ENCODE data around the gene TTC21B.
"Not testable (repeated sequence)": the region's sequence is repeated elsewhere in the genome, so short reads cannot be mapped to it uniquely, and the experiment has no call there.

Gene TTC21B

GRCh38 chr2:165877565-165878550 lies 75.7 kb downstream of the TTC21B start:
- no peak for DNase-seq

- no peak for DNase-seq
These were observed 76.9 kb downstream of the TTC21B start for GRCh38 chr2:165876712-165877111.

DNA sequence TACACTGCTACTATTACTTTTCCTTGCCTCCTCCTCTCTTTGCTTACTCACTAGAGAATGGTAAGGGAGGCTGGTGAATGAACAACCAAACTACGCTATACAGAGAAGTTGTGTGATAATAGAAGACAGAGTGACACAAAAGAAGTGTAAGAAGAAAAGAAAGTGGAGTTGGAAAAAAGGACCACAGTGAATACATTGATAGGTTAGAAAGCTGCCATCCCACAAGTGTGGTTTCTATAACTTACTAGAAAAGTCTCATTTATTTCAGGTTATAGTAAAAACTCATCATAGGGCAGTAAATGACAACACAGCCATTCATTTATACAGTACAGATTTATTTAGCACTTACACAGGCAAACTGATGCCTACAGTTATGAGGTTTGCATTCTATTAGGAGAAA lies 77.3 kb downstream of the TTC21B start:
- no peak for DNase-seq

DNA sequence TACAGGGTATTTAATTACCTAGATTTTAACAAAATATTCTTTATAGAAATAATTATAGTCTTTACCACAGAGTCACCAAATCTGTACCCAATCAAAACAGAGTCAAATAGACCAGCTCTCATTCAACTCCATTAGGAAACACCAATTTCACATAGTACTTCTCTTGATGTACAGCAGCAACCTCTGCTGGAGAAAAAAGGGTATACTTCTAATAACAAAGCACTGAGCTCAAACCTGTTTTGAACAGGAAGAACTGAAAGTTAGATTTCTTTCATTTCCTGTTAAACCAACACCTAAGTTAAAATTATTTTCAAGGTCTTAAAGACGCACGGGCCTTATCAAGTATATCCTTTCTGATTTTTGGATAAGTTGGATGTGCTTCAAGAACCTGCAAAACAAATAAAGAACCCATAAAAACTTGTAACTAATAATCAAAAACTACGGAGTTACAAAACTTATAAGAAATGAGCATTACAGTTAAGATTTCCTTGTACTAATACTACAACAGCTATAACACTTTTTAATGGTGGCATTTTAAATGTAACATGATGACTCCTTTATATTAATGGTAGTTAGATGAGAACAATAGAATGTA lies 79.0 kb downstream of the TTC21B start:
- DNase-seq, result peak; percentile 3

DNA sequence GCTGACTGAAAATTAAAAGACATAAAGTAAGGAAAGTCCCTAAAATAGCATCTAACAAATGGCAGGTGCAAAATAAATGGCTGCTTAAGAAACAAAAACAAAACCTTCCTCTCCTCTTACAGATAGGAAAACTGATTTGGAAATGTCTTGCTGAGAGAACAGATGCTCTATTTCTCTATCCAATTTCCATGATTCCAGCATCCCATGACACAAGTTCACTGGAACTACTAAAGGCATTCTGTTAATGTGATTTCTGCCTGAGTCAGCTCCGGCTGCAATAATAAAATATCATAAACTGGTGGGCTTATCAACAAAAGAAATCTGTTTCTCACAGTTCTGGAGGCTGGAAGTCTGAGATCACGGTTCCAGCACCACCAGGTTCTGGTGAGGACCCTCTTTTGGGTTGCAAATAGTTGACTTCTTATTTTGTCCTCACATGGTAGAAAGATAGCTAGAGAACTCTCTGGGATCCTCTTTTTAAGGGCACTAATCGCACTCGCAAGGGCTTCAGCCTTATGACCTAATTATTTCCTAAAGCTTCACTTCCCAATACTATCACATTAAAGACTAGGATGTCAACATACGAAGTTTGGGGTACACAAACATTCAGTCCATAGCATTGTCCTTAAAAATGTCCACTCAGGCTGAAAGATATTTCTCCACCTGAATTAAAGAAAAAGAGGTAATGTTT lies 81.3 kb downstream of the TTC21B start:
- DNase-seq, result no peak

GRCh38 chr2:165871025-165871424 lies 82.6 kb downstream of the TTC21B start:
- no peak for DNase-seq

DNA sequence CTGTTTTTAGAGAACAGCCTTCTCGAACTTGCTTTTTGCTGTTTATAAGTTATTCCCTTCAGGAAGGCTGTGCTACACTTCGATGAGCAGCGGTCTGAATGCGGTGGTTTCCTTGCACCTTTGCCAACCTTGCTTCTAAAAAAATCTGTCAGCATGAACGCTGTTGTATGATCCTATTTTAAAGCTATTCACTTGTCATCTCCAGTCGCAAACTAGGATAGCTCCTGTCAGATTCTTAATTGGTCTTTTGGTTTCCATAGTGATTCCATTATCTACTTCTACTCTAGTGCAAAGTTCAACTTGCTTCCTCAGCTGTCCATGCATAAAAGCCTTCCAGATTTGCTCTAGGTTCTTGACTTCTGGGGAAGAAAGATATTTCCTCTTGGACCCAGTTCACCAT lies 83.2 kb downstream of the TTC21B start:
- no peak for DNase-seq

DNA sequence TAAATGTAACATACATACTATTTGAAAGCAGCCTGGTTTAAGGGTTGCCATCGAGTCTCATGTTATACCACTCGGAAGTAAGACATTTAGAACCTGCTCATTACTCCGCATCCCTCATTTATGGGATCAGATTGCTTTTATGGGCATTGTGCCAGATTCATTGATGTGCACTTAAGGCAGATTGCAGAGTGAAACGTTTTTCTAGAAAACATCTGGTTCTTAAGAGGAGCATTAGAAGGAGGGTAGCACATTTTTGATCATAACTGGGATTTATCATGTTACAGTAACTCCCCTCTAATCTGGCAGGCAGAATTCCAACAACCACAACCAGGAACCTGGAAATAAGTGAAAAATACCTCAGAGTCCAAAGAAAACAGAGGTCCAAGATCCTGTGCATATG lies 85.4 kb downstream of the TTC21B start:
- no peak for DNase-seq

DNA sequence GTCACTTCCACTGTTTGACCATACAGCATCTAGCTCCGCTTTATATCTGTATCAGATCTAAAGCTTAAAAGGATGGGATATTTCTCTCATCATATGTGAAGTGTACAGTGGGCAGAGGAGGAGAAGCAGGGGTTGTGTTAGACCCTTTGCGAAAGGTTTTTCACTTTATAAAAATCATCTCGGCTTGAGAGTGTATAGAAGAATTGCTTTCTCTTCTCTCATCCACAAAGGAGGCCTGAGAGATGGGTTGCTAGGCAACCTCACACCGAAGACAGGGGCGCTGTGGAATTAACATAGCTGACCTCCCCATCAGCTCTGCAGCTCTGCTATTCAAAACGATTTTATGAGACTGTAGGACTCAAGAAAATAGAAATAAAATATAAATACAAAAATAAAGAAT lies 89.3 kb downstream of the TTC21B start:
- no peak for DNase-seq

GRCh38 chr2:165863810-165864261 lies 89.7 kb downstream of the TTC21B start:
- no peak for DNase-seq

GRCh38 chr2:165861083-165861482 lies 92.5 kb downstream of the TTC21B start:
- DNase-seq, result not testable (repeated sequence)

- not testable (repeated sequence) for DNase-seq
These were observed 93.9 kb downstream of the TTC21B start for GRCh38 chr2:165859723-165860122.

DNA sequence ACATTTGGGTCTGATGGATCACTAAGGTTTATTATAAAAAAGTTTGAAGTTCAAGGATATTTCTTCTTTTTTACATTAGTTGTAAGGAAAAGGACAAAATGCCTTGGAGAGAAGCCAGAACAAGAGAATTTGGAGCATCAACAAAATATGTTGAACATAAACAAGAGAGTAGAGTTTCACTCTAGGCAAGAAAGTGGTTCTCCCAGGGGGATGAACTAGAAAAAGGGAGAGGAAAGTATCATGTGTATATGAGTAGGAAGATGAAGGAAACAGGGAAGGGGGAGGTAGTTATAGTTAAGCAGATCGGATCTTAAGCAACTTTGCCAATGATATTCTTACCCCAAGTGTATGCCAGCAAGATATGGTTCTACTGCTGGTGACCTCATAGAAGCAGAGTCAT lies 95.7 kb downstream of the TTC21B start:
- DNase-seq, result no peak

- DNase-seq, result no peak
These were observed 101.2 kb downstream of the TTC21B start for GRCh38 chr2:165852394-165852793.

- DNase-seq, result no peak
These were observed 106.6 kb downstream of the TTC21B start for GRCh38 chr2:165847001-165847400.

DNA sequence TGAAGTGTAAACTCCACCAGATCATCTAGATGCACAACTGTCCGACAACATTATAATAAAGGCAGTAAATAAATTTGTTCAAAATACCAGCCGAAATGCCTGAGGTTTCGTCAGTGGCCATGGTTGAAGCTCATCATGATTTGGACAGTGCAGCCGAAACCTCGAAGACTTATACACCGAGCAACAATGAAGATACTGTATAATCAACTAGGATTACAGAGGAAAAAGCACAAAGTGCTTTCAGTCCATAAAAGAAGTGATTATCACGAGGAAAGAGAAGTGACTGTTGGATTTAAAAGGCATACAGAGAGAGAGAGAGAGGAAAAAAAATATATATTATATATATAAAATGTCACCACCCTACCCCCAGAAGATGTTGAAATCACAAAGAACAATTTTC lies 107.5 kb downstream of the TTC21B start:
- no peak for DNase-seq

DNA sequence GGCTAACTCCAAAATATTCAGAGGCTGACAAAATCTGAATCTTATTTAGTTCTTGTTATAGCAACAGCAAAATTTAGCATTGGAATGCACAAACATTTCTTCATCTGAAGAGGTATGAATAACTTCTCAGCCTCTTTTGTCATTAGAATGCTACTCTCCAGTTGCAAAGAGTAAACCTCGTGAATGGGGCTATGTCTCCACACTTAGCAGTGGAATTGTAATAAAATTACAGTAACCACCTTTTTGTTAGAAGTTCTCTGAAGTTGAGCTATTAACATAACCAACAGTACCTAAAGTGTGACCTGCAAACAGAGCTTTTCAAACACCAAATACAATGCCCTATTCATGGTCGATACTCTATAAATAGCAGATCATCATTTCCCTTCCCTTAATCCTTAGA lies 109.4 kb downstream of the TTC21B start:
- DNase-seq, result no peak

DNA sequence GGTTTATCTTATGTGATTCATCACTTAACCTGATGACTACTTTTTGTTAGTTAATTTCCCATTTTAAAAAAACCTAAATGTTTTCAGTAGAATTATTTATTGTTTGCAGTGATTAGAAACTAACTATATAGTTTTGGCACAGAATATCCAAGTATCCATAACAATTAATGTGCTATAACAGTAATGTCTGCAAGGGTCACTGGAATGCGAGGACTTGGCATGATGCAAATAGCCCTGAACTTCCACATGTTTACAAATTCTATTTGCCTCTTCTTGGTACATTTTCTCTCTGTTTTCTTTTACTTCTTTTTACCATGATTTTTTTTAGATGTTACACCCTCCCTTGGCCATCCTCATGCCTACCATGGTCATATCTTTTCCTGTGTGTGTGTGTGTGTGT lies 110.2 kb downstream of the TTC21B start:
- no peak for DNase-seq

DNA sequence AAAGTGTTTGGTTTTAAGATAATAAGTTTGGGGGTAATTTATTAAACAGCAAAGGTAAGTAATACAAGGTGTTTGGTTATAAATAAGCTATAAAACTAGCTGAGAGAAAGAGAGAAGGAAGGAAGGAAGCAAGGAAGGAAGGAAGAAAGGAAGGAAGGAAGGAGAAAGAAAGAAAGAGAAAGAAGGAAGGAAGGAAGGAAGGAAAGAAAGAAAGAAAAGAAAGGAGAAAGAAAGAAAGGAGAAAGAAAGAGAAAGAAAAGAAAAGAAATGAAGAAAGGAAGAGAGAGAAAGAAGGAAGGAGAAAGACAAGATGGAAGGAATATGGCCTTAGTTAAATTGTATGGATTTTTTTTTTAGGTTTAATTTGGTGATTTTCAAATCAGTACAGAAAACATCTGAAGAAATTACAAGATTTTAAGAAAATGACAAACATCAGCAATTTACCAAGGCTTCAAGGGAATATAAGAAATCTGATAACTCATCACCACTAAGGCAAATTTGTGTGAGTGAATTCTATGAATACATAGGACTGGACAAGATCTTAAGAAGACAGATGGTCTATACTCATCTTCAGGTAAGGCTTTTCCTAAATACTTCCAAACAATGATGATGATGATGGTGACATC lies 113.1 kb downstream of the TTC21B start:
- no peak for DNase-seq

GRCh38 chr2:165839610-165840009 lies 114.0 kb downstream of the TTC21B start:
- no peak for DNase-seq

GRCh38 chr2:165837122-165837521 lies 116.5 kb downstream of the TTC21B start:
- DNase-seq, result no peak

DNA sequence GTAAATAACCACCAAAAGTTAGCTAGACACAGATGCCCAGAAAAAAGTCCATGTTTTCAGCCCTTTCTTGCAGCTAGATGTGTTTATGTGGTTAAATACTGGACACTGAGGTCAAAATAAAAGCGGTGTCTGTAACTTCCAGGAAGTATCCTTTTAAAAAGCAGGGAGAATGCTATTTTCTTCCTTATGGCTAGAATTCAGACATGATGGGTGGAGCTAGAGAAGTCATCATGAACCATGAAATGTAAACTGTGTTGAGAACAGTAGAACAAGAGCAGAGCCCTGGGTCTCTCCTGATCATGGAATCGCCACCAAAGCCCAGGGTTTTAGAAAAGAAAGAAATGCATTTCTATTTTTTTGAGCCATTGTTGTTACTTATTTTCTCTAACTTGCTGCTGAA lies 118.2 kb downstream of the TTC21B start:
- no peak for DNase-seq

DNA sequence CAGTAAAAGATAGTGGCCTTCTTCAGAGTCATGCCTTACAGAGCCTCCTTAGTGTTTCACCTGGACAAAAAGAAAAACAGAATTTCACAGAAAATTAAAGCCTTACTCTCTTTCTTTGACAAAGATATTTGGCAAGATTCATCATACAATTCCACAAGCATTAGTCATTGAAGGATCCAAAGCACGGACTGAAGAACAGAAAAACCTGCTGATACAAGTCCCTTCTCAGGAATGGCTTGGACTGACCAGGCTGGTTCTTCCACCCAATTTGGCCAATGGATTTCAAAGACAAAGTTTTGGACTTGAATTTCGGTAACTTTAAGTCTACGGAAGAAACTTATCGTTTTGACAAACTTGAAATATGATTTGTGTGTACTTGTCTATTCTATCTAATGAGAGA lies 120.4 kb downstream of the TTC21B start:
- DNase-seq, result no peak
